ENCODE results near the gene FBXW4.

GRCh38 chr10:101683276-101683675 lies 11.7 kb downstream of the FBXW4 start:
- TF ChIP-seq CTCF (IDR thresholded peaks at IDR 0.05): no peak
- TF ChIP-seq POLR2A (IDR thresholded peaks at IDR 0.05): no peak

Measured in right lobe of liver (tissue), 4 donors.